Thyroid gland (tissue), 4 donors: Measurements from ENCODE around the gene SULT1C3.

Experiments
- POLR2A ChIP-seq, 2 donors: fragments of 450-650 bp; IDR thresholded peaks; one replicate each; pipeline ENCODE4 v1.6.1; 2017; ENCODE audit warnings: antibody characterized with exemption in 2 of 2, mild to moderate bottlenecking in 2 of 2, moderate library complexity in 1 of 2
- TF ChIP-seq, protein P1 (sequence below), 6 experiments: fragments of 200-600 bp in 3 of 6; fragments of 450-650 bp in 3 of 6; sonication (generic) in 3 of 6; IDR thresholded peaks; one replicate each; pipeline ENCODE4 v1.5.1; 2016 to 2019; ENCODE audit warnings: antibody characterized with exemption in 6 of 6, mild to moderate bottlenecking in 2 of 6, inconsistent platforms in 1 of 6, moderate library complexity in 1 of 6

GRCh38 chr2:108240966-108241365, 1.2 kb downstream of the SULT1C3 start:
- TF ChIP-seq, protein P1, sequence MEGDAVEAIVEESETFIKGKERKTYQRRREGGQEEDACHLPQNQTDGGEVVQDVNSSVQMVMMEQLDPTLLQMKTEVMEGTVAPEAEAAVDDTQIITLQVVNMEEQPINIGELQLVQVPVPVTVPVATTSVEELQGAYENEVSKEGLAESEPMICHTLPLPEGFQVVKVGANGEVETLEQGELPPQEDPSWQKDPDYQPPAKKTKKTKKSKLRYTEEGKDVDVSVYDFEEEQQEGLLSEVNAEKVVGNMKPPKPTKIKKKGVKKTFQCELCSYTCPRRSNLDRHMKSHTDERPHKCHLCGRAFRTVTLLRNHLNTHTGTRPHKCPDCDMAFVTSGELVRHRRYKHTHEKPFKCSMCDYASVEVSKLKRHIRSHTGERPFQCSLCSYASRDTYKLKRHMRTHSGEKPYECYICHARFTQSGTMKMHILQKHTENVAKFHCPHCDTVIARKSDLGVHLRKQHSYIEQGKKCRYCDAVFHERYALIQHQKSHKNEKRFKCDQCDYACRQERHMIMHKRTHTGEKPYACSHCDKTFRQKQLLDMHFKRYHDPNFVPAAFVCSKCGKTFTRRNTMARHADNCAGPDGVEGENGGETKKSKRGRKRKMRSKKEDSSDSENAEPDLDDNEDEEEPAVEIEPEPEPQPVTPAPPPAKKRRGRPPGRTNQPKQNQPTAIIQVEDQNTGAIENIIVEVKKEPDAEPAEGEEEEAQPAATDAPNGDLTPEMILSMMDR (IDR thresholded peaks at IDR 0.05): no peak
- no peak for TF ChIP-seq POLR2A (IDR thresholded peaks at IDR 0.05)
